PC-3 (cell line): ENCODE measurements around the gene FOXN4. TPM values are rescaled to one million over a fixed set of nuclear protein-coding genes. Genes with fewer than 3 reads are reported as not detected.

Source experiments
- ATAC-seq: fragments of 200-7000 bp; cut with Tn5 transposase; 2 replicates; pipeline ENCODE4 v1.9.1; 2020; ENCODE audit warnings: mild to moderate bottlenecking, moderate library complexity
- BruUV-seq: library from RNA; stranded (reverse); fragments of 400-500 nt; replicated peaks from 2 replicates; lab custom pipeline; 2021; lab: Mats Ljungman, UMichigan
- CTCF ChIA-PET: fragments of 300-600 bp; sonication (Branson Sonifier 250); formaldehyde crosslinking; loops from one replicate; lab custom pipeline; 2022; ENCODE audit warnings: antibody characterized with exemption; lab: Charles Lee
- POLR2A ChIA-PET: fragments of 300-600 bp; sonication (Branson Sonifier 250); formaldehyde crosslinking; loops from one replicate; lab custom pipeline; 2022; ENCODE audit warnings: antibody characterized with exemption; ENCODE audit not compliant: unreplicated experiment; lab: Charles Lee
- DNase-seq: peaks from one replicate; pipeline ENCODE4 v3.0.0-alpha.2; 2015
- H2AFZ ChIP-seq: fragments of 300-600 bp; sonication (generic); 2 replicates; pipeline ENCODE4 v1.6.0; 2016; ENCODE audit warnings: antibody characterized with exemption, low read length
- H3F3A ChIP-seq: fragments of 300-600 bp; sonication (generic); one replicate; pipeline ENCODE4 v1.6.0; 2017; ENCODE audit warnings: antibody characterized with exemption, low read length, control low read depth, mild to moderate bottlenecking; ENCODE audit not compliant: unreplicated experiment
- H3K27ac ChIP-seq: fragments of 300-600 bp; sonication (generic); 2 replicates; pipeline ENCODE4 v1.5.1; 2016; ENCODE audit warnings: mild to moderate bottlenecking, low read length
- H3K27me3 ChIP-seq: fragments of 300-600 bp; sonication (generic); 2 replicates; pipeline ENCODE4 v1.6.1; 2016; ENCODE audit warnings: low read length, mixed read lengths
- H3K36me3 ChIP-seq: fragments of 300-600 bp; sonication (generic); 2 replicates; pipeline ENCODE4 v1.6.1; 2016; ENCODE audit warnings: low read depth, mixed run types, low read length, mixed read lengths
- H3K4me1 ChIP-seq: fragments of 300-600 bp; sonication (generic); 2 replicates; pipeline ENCODE4 v1.5.1; 2016; ENCODE audit warnings: low read length; ENCODE audit not compliant: insufficient read depth
- H3K4me2 ChIP-seq: fragments of 300-600 bp; sonication (generic); 2 replicates; pipeline ENCODE4 v1.6.0; 2016; ENCODE audit warnings: low read length
- H3K4me3 ChIP-seq: fragments of 300-600 bp; sonication (generic); 2 replicates; pipeline ENCODE4 v1.5.1; 2016; ENCODE audit warnings: mild to moderate bottlenecking, low read length, mixed read lengths
- H3K79me2 ChIP-seq: fragments of 300-600 bp; sonication (generic); 2 replicates; pipeline ENCODE4 v1.6.1; 2017; ENCODE audit warnings: low read length, mixed read lengths
- H3K9ac ChIP-seq: fragments of 300-600 bp; sonication (generic); 2 replicates; pipeline ENCODE4 v1.6.0; 2016; ENCODE audit warnings: mild to moderate bottlenecking, low read length
- H3K9me2 ChIP-seq: fragments of 300-600 bp; sonication (generic); replicated peaks from 2 replicates; pipeline ENCODE4 v1.6.1; 2016; ENCODE audit warnings: mixed run types, low read length, mixed read lengths
- H3K9me3 ChIP-seq: fragments of 300-600 bp; sonication (generic); 2 replicates; pipeline ENCODE4 v1.6.1; 2016; ENCODE audit warnings: low read length, mixed read lengths
- H4K20me1 ChIP-seq: fragments of 300-600 bp; sonication (generic); 2 replicates; pipeline ENCODE4 v1.6.1; 2016; ENCODE audit warnings: low read length, mixed read lengths
- CTCF ChIP-seq: fragments of 300-600 bp; sonication (generic); conservative IDR thresholded peaks from 2 replicates; pipeline ENCODE4 v1.5.1; 2017; ENCODE audit warnings: antibody characterized with exemption, low read depth, mild to moderate bottlenecking, low read length
- EZH2 ChIP-seq: fragments of 300-600 bp; sonication (generic); IDR thresholded peaks from one replicate; pipeline ENCODE4 v1.6.1; 2017; ENCODE audit warnings: antibody characterized with exemption, mild to moderate bottlenecking, low read length; ENCODE audit not compliant: unreplicated experiment
- EZH2phosphoT487 ChIP-seq: fragments of 300-600 bp; sonication (generic); IDR thresholded peaks from 2 replicates; pipeline ENCODE4 v1.6.1; 2018; ENCODE audit warnings: mild to moderate bottlenecking, antibody characterized with exemption, low read length, borderline replicate concordance
- intact Hi-C: fragments of 100-400 bp; cut with micrococcal nuclease; formaldehyde crosslinking; loops from 2 replicates; pipeline ENCODE4 v1.9.0; 2023
- total RNA-seq: library from RNA; depleted of rRNA; stranded (reverse); fragments of >200 nt; gene quantifications from 2 replicates; pipeline ENCODE4 v1.2.3, GENCODE V29; 2014

FOXN4 gene
- total RNA-seq, 1 experiment from 2014 or later, result not detected

GRCh38 chr12:109331301-109331952, 22.3 kb upstream of the FOXN4 start:
- H3K79me2 ChIP-seq, result no peaks in the 10 kb centered on the region
- CTCF ChIA-PET, result interaction anchor here (0.5 kb wide), 1 partner anchor 58 kb away, joined by 4 read pairs; no protein-coding TSS in a partner anchor

GRCh38 chr12:109330282-109331230, 21.5 kb upstream of the FOXN4 start:
- no peak overlapping the region for H2AFZ ChIP-seq
- DNase-seq (no peak), ATAC-seq (no peak)
- H3K27ac ChIP-seq, result no peak overlapping the region
- H3K9me2 ChIP-seq, result no peaks in the 10 kb centered on the region
- peaks cover 69% of the 10 kb centered on the region for H3K27me3 ChIP-seq
- no peak for TF ChIP-seq EZH2phosphoT487
- no peak for TF ChIP-seq EZH2
- no peak for TF ChIP-seq CTCF
- H3K4me3 ChIP-seq, result no peak overlapping the region
- ChIA-PET POLR2A (no interaction called here), CTCF (no interaction called here)
- no peaks in the 10 kb centered on the region for H3K79me2 ChIP-seq
- no peak overlapping the region for H3K4me2 ChIP-seq
- H4K20me1 ChIP-seq, result no peaks in the 10 kb centered on the region
- no peaks in the 10 kb centered on the region for H3F3A ChIP-seq
- no peaks in the 10 kb centered on the region for H3K36me3 ChIP-seq
- BruUV-seq, result no TSS peak
- no peak overlapping the region for H3K9ac ChIP-seq
- no peaks in the 10 kb centered on the region for H3K9me3 ChIP-seq
- intact Hi-C loops, result no loop called here
- H3K4me1 ChIP-seq, result no peaks in the 10 kb centered on the region

More at GRCh38 chr12:109331301-109331952, 22.3 kb upstream of the FOXN4 start:
- Histone ChIP-seq H2AFZ (no peak overlapping the region), H3K36me3 (no peaks in the 10 kb centered on the region), H4K20me1 (no peaks in the 10 kb centered on the region), H3K9me2 (no peaks in the 10 kb centered on the region), H3F3A (no peaks in the 10 kb centered on the region), H3K9me3 (no peaks in the 10 kb centered on the region), H3K9ac (no peak overlapping the region), H3K27me3 (peaks cover 61% of the 10 kb centered on the region), H3K4me1 (no peaks in the 10 kb centered on the region), H3K27ac (no peak overlapping the region), H3K4me3 (no peak overlapping the region), H3K4me2 (no peak overlapping the region)
- no peak for ATAC-seq
- no peak for DNase-seq
- POLR2A ChIA-PET, result interaction anchor here (0.7 kb wide), 1 partner anchor 318 kb away, joined by 4 read pairs; no protein-coding TSS in a partner anchor
- no peak for TF ChIP-seq EZH2phosphoT487
- no peak for TF ChIP-seq EZH2
- no peak for TF ChIP-seq CTCF
- intact Hi-C loops, result no loop called here
- no TSS peak for BruUV-seq
